ENCODE measurements around the gene ATG9B. TPM values are rescaled to one million over a fixed set of nuclear protein-coding genes. Genes with fewer than 3 reads are reported as not detected.

Gene ATG9B
- total RNA-seq, 2 donors from 2014 or later, result 0.18 to 7.1 TPM

GRCh38 chr7:151019130-151019447 is 5.2 kb downstream of the ATG9B start:
- H3K4me1 ChIP-seq (replicated peaks), result peaks cover 4% of the 10 kb centered on the region
- peak overlapping the region in 1 of 2 donors; percentile 19 for H3K4me3 ChIP-seq
- TF ChIP-seq POLR2AphosphoS5 (IDR thresholded peaks at IDR 0.05) (no peak), POLR2A (IDR thresholded peaks at IDR 0.05) (no peak), CTCF (IDR thresholded peaks at IDR 0.05) (no peak)
- 21% methylated on average over 16 of the region's 20 CpGs for WGBS
- H3K36me3 ChIP-seq, result no peaks in the 10 kb centered on the region
- no peak overlapping the region for H3K27ac ChIP-seq
- H3K9me3 ChIP-seq, result no peaks in the 10 kb centered on the region
- intact Hi-C loops (cut with DNase I), result no loop called here
- no peaks in the 10 kb centered on the region for H3K27me3 ChIP-seq (replicated peaks; ENCODE audit: insufficient read depth)
- no peak for DNase-seq (ENCODE audit: low spot score)

- intact Hi-C loops (cut with DNase I), result no loop called here
- TF ChIP-seq CTCF (IDR thresholded peaks at IDR 0.05), result peak in 1 of 4 experiments; percentile 4
- TF ChIP-seq POLR2AphosphoS5 (IDR thresholded peaks at IDR 0.05), result no peak
- Histone ChIP-seq H3K27ac (no peak overlapping the region), H3K4me3 (peak overlapping the region in 1 of 2 donors; percentile 19), H3K4me1 (replicated peaks) (peaks cover 4% of the 10 kb centered on the region), H3K36me3 (no peaks in the 10 kb centered on the region), H3K9me3 (no peaks in the 10 kb centered on the region), H3K27me3 (replicated peaks; ENCODE audit: insufficient read depth) (no peaks in the 10 kb centered on the region)
- DNase-seq (ENCODE audit: low spot score), result no peak
- 3% methylated on average over 52 of the region's 82 CpGs for WGBS
Observed at GRCh38 chr7:151018421-151019129, 5.7 kb downstream of the ATG9B start.

- no peak for TF ChIP-seq POLR2A (IDR thresholded peaks at IDR 0.05)
- TF ChIP-seq POLR2AphosphoS5 (IDR thresholded peaks at IDR 0.05), result no peak
- peak; percentile 66 to 85 (median 68) for TF ChIP-seq CTCF (IDR thresholded peaks at IDR 0.05)
- H3K4me1 ChIP-seq (replicated peaks), result peaks cover 4% of the 10 kb centered on the region
- intact Hi-C loops (cut with DNase I), result no loop called here
- H3K27ac ChIP-seq, result no peak overlapping the region
- no peaks in the 10 kb centered on the region for H3K9me3 ChIP-seq
- DNase-seq (ENCODE audit: low spot score), result peak; percentile 41
- peak overlapping the region in 1 of 2 donors; percentile 19 for H3K4me3 ChIP-seq
- no peaks in the 10 kb centered on the region for H3K27me3 ChIP-seq (replicated peaks; ENCODE audit: insufficient read depth)
- no peaks in the 10 kb centered on the region for H3K36me3 ChIP-seq
- 6% methylated on average over 29 of the region's 34 CpGs for WGBS
Observed at GRCh38 chr7:151017953-151018420, 6.3 kb downstream of the ATG9B start.

GRCh38 chr7:151017370-151017952 is 6.8 kb downstream of the ATG9B start:
- whole genome bisulfite sequencing, result 36% methylated on average over 12 of the region's 13 CpGs
- Histone ChIP-seq H3K36me3 (no peaks in the 10 kb centered on the region), H3K4me3 (no peak overlapping the region), H3K4me1 (replicated peaks) (peaks cover 4% of the 10 kb centered on the region), H3K27ac (no peak overlapping the region), H3K9me3 (no peaks in the 10 kb centered on the region), H3K27me3 (replicated peaks; ENCODE audit: insufficient read depth) (no peaks in the 10 kb centered on the region)
- DNase-seq (ENCODE audit: low spot score), result no peak
- intact Hi-C loops (cut with DNase I), result no loop called here
- TF ChIP-seq POLR2A (IDR thresholded peaks at IDR 0.05), result no peak
- TF ChIP-seq POLR2AphosphoS5 (IDR thresholded peaks at IDR 0.05), result no peak
- no peak for TF ChIP-seq CTCF (IDR thresholded peaks at IDR 0.05)

- H3K36me3 ChIP-seq, result no peaks in the 10 kb centered on the region
- H3K9me3 ChIP-seq, result no peaks in the 10 kb centered on the region
- TF ChIP-seq POLR2A (IDR thresholded peaks at IDR 0.05) (no peak), CTCF (IDR thresholded peaks at IDR 0.05) (no peak), POLR2AphosphoS5 (IDR thresholded peaks at IDR 0.05) (no peak)
- 85% methylated on average over 15 of the region's 15 CpGs for WGBS
- DNase-seq (ENCODE audit: low spot score), result no peak
- no peak overlapping the region for H3K4me3 ChIP-seq
- H3K4me1 ChIP-seq (replicated peaks), result peaks cover 4% of the 10 kb centered on the region
- intact Hi-C loops (cut with DNase I), result no loop called here
- no peaks in the 10 kb centered on the region for H3K27me3 ChIP-seq (replicated peaks; ENCODE audit: insufficient read depth)
- H3K27ac ChIP-seq, result no peak overlapping the region
Observed at GRCh38 chr7:151016942-151017341, 7.4 kb downstream of the ATG9B start.
